ENCODE results near the gene GNPTAB. TPM values are rescaled to one million over a fixed set of nuclear protein-coding genes. Genes with fewer than 3 reads are reported as not detected.

Gene GNPTAB
- total RNA-seq, result 28.7 TPM

- H3K4me3 ChIP-seq, result peak within 1 kb of the TSS; percentile 69 to 87
Measured at GRCh38 chr12:101830367-101831325, at the start of gene GNPTAB. Gene GNPTAB (minus strand): TSS chr12:101830959. CDS start chr12:101830675, 284 bp downstream.

DNA sequence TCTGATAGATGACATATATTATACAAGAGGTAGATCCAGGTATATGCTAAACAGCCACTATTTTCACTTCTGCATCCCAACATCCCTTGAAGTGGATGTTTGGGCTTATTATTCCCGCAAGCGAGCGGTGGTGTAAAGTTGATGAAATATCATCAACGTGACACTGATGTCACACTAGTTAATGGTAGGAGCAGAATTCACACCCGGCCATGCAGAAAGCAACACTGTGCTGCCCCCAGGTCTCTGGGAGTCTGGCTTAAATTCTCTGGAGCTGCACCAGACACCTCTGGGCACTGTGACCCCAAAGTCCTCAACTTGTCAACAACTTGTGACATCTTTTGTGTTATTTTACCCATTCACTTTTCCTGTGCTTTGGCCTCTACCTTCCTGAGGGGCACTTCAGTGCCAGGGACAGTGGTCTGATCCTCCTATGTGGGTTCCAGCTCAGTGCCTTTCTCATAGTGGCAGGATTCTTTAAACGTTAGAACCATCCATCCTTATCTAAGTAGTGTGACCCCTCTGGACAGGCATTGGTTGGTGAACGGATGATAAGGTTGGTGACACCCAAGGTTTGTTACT, 47.6 kb upstream of the GNPTAB start:
- H3K27me3 ChIP-seq, result no peaks in the 10 kb centered on the region
- TF ChIP-seq, protein P1, sequence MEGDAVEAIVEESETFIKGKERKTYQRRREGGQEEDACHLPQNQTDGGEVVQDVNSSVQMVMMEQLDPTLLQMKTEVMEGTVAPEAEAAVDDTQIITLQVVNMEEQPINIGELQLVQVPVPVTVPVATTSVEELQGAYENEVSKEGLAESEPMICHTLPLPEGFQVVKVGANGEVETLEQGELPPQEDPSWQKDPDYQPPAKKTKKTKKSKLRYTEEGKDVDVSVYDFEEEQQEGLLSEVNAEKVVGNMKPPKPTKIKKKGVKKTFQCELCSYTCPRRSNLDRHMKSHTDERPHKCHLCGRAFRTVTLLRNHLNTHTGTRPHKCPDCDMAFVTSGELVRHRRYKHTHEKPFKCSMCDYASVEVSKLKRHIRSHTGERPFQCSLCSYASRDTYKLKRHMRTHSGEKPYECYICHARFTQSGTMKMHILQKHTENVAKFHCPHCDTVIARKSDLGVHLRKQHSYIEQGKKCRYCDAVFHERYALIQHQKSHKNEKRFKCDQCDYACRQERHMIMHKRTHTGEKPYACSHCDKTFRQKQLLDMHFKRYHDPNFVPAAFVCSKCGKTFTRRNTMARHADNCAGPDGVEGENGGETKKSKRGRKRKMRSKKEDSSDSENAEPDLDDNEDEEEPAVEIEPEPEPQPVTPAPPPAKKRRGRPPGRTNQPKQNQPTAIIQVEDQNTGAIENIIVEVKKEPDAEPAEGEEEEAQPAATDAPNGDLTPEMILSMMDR (IDR thresholded peaks at IDR 0.05), result no peak
- TF ChIP-seq POLR2A (IDR thresholded peaks at IDR 0.05), result no peak
- no peak for TF ChIP-seq POLR2AphosphoS5 (IDR thresholded peaks at IDR 0.05; ENCODE audit: insufficient read depth in 1 of 2, low read depth in 1 of 2)
- peak overlapping the region; percentile 96 for H3K27ac ChIP-seq
- intact Hi-C loops (cut with DNase I), result no loop called here
- H3K36me3 ChIP-seq, result no peaks in the 10 kb centered on the region
- peak overlapping the region; percentile 75 to 93 for H3K4me3 ChIP-seq
- no peak for DNase-seq (ENCODE audit: extremely low spot score in 2 of 2)
- H3K4me1 ChIP-seq, result peaks cover 19% of the 10 kb centered on the region
- H3K9me3 ChIP-seq, result no peaks in the 10 kb centered on the region

More at GRCh38 chr12:101830367-101831325, at the start of gene GNPTAB:
- no peaks in the 10 kb centered on the region for H3K36me3 ChIP-seq
- TF ChIP-seq POLR2A (IDR thresholded peaks at IDR 0.05) (peak in 1 of 2 donors; percentile 25), POLR2AphosphoS5 (IDR thresholded peaks at IDR 0.05; ENCODE audit: insufficient read depth in 1 of 2, low read depth in 1 of 2) (peak; percentile 5 to 43)
- TF ChIP-seq, protein P1 (IDR thresholded peaks at IDR 0.05), result peak; percentile 58 to 85 (median 71)
- H3K27me3 ChIP-seq, result no peaks in the 10 kb centered on the region
- H3K4me1 ChIP-seq, result peaks cover 8% of the 10 kb centered on the region
- no peak for DNase-seq (ENCODE audit: extremely low spot score in 2 of 2)
- no peaks in the 10 kb centered on the region for H3K9me3 ChIP-seq
- intact Hi-C loops (cut with DNase I), result no loop called here
- H3K27ac ChIP-seq, result peak within 1 kb of the TSS; percentile 72

DNA sequence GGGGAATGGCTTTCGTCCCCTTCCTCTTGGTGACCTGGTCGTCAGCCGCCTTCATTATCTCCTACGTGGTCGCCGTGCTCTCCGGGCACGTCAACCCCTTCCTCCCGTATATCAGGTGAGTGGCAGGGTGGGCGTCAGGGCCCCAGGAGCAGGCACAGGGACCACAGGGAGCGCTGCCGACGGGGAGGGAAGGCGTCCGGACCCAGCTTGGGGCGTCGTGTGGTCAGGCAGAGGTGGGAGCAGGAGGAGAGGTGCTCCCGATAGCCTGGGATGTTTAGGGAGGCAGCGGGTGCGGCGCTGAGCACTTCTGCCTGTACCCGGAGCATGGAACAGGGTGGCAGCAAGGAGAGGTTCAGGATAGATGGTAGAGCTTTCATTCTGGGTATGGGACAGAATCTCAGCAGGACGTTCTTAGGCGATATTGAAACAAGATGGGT, 47.1 kb upstream of the GNPTAB start:
- no peaks in the 10 kb centered on the region for H3K27me3 ChIP-seq
- peak overlapping the region; percentile 75 to 93 for H3K4me3 ChIP-seq
- no peak for TF ChIP-seq POLR2AphosphoS5 (IDR thresholded peaks at IDR 0.05; ENCODE audit: insufficient read depth in 1 of 2, low read depth in 1 of 2)
- TF ChIP-seq, protein P1 (IDR thresholded peaks at IDR 0.05), result no peak
- TF ChIP-seq POLR2A (IDR thresholded peaks at IDR 0.05), result no peak
- H3K9me3 ChIP-seq, result no peaks in the 10 kb centered on the region
- DNase-seq (ENCODE audit: extremely low spot score in 2 of 2), result no peak
- intact Hi-C loops (cut with DNase I), result no loop called here
- H3K36me3 ChIP-seq, result no peaks in the 10 kb centered on the region
- peak overlapping the region; percentile 96 for H3K27ac ChIP-seq
- H3K4me1 ChIP-seq, result peaks cover 19% of the 10 kb centered on the region

GRCh38 chr12:101876861-101877805, 46.4 kb upstream of the GNPTAB start, which contains the start of gene DRAM1:
Gene DRAM1 (plus strand): TSS chr12:101877580. CDS start chr12:101877790, 210 bp downstream.
- H3K4me1 ChIP-seq, result peaks cover 19% of the 10 kb centered on the region
- DNase-seq (ENCODE audit: extremely low spot score in 2 of 2), result peak in 1 of 2 donors; percentile 92

More at GRCh38 chr12:101876861-101877805, 46.4 kb upstream of the GNPTAB start, which contains the start of gene DRAM1:
- Histone ChIP-seq H3K27ac (peak within 1 kb of the TSS; percentile 96), H3K36me3 (no peaks in the 10 kb centered on the region), H3K9me3 (no peaks in the 10 kb centered on the region), H3K27me3 (no peaks in the 10 kb centered on the region), H3K4me3 (peak within 1 kb of the TSS; percentile 75 to 93)
- TF ChIP-seq POLR2AphosphoS5 (IDR thresholded peaks at IDR 0.05; ENCODE audit: insufficient read depth in 1 of 2, low read depth in 1 of 2) (peak in 1 of 2 donors; percentile 96), POLR2A (IDR thresholded peaks at IDR 0.05) (peak; percentile 41 to 89)
- TF ChIP-seq, protein P1 (IDR thresholded peaks at IDR 0.05), result no peak
- intact Hi-C loops (cut with DNase I), result no loop called here
